CD1c-positive myeloid dendritic cell (primary cell): Measurements from ENCODE around the gene SPCS3.
"Not testable (repeated sequence)": the region's sequence is repeated elsewhere in the genome, so short reads cannot be mapped to it uniquely, and the experiment has no call there.

Experiments
- DNase-seq: peaks from one replicate; pipeline ENCODE4 v3.0.0-alpha.2; 2016; ENCODE audit errors: extremely low spot score

The SPCS3 gene

GRCh38 chr4:176319704-176320339 lies at the start of gene SPCS3:
SPCS3 (plus strand) TSS chr4:176319966; CDS start chr4:176320077, 111 bp downstream.
- peak; percentile 99 for DNase-seq

- no peak for DNase-seq
Observed at GRCh38 chr4:176270669-176271068, 49.1 kb upstream of the SPCS3 start.

GRCh38 chr4:176271749-176272148 lies 48.0 kb upstream of the SPCS3 start:
- DNase-seq = no peak

GRCh38 chr4:176272799-176273198 lies 47.0 kb upstream of the SPCS3 start:
- DNase-seq = no peak

GRCh38 chr4:176273736-176274135 lies 46.0 kb upstream of the SPCS3 start:
- DNase-seq = no peak

- DNase-seq = no peak
Observed at GRCh38 chr4:176274441-176274840, 45.3 kb upstream of the SPCS3 start.

- DNase-seq = no peak
Observed at GRCh38 chr4:176276710-176277109, 43.1 kb upstream of the SPCS3 start.

GRCh38 chr4:176277162-176277904 lies 42.4 kb upstream of the SPCS3 start:
- DNase-seq = no peak

- not testable (repeated sequence) for DNase-seq
Observed at GRCh38 chr4:176279560-176279959, 40.2 kb upstream of the SPCS3 start.

GRCh38 chr4:176286728-176287127 lies 33.0 kb upstream of the SPCS3 start:
- no peak for DNase-seq

- DNase-seq = no peak
Observed at GRCh38 chr4:176287546-176287945, 32.2 kb upstream of the SPCS3 start.

GRCh38 chr4:176288020-176288419 lies 31.7 kb upstream of the SPCS3 start:
- no peak for DNase-seq

- DNase-seq = no peak
Observed at GRCh38 chr4:176289561-176289960, 30.2 kb upstream of the SPCS3 start.

- no peak for DNase-seq
Observed at GRCh38 chr4:176290520-176290919, 29.2 kb upstream of the SPCS3 start.

- no peak for DNase-seq
Observed at GRCh38 chr4:176291748-176292147, 28.0 kb upstream of the SPCS3 start.

GRCh38 chr4:176292920-176293319 lies 26.8 kb upstream of the SPCS3 start:
- no peak for DNase-seq

- no peak for DNase-seq
Observed at GRCh38 chr4:176293660-176294059, 26.1 kb upstream of the SPCS3 start.

GRCh38 chr4:176295907-176296306 lies 23.9 kb upstream of the SPCS3 start:
- not testable (repeated sequence) for DNase-seq

- DNase-seq = no peak
Observed at GRCh38 chr4:176298664-176299063, 21.1 kb upstream of the SPCS3 start.

- no peak for DNase-seq
Observed at GRCh38 chr4:176300036-176300435, 19.7 kb upstream of the SPCS3 start.

GRCh38 chr4:176300565-176300964 lies 19.2 kb upstream of the SPCS3 start:
- DNase-seq = no peak

- no peak for DNase-seq
Observed at GRCh38 chr4:176302283-176303275, 17.2 kb upstream of the SPCS3 start.
